ENCODE measurements around the gene ZFTA.

GRCh38 chr11:63761931-63762653 is 6.5 kb downstream of the ZFTA start:
- TF ChIP-seq, protein P1, sequence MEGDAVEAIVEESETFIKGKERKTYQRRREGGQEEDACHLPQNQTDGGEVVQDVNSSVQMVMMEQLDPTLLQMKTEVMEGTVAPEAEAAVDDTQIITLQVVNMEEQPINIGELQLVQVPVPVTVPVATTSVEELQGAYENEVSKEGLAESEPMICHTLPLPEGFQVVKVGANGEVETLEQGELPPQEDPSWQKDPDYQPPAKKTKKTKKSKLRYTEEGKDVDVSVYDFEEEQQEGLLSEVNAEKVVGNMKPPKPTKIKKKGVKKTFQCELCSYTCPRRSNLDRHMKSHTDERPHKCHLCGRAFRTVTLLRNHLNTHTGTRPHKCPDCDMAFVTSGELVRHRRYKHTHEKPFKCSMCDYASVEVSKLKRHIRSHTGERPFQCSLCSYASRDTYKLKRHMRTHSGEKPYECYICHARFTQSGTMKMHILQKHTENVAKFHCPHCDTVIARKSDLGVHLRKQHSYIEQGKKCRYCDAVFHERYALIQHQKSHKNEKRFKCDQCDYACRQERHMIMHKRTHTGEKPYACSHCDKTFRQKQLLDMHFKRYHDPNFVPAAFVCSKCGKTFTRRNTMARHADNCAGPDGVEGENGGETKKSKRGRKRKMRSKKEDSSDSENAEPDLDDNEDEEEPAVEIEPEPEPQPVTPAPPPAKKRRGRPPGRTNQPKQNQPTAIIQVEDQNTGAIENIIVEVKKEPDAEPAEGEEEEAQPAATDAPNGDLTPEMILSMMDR (IDR thresholded peaks at IDR 0.05 in 8 of 11, conservative IDR thresholded peaks at IDR 0.05 in 3 of 11): no peak
- TF ChIP-seq POLR2AphosphoS5 (IDR thresholded peaks at IDR 0.05) (peak in 2 of 3 donors; percentile 1 to 3), POLR2A (IDR thresholded peaks at IDR 0.05) (no peak)

Data from spleen (tissue), 7 donors.